Psoas muscle (tissue), 8 donors: Measurements from ENCODE around the gene AGPAT3. TPM values are rescaled to one million over a fixed set of nuclear protein-coding genes. Genes with fewer than 3 reads are reported as not detected.

Experiments
- ATAC-seq, 4 donors: fragments of 200-7000 bp; cut with Tn5 transposase; one replicate each; pipeline ENCODE4 v1.9.1; 2020; ENCODE audit warnings: moderate library complexity in 3 of 4, mild to moderate bottlenecking in 2 of 4
- DNase-seq, 2 donors: peaks; one replicate each; pipeline ENCODE4 v3.0.0-alpha.2; 2020
- H3K27ac ChIP-seq: fragments of 200-600 bp; one replicate; pipeline ENCODE4 v1.8.0; 2022
- H3K27me3 ChIP-seq, 3 donors: fragments of 200-600 bp in 1 of 3; one replicate each; pipeline versions ENCODE4 v1.6.1 to v1.8.0; 2013 to 2022; ENCODE audit warnings: low read length in 2 of 3, mild to moderate bottlenecking in 2 of 3, moderate library complexity in 1 of 3; ENCODE audit not compliant: insufficient read depth in 3 of 3
- H3K36me3 ChIP-seq, 2 donors: fragments of 200-600 bp in 1 of 2; one replicate each; pipeline versions ENCODE4 v1.6.1 to v1.8.0; 2013 to 2022; ENCODE audit warnings: low read depth in 1 of 2, mild to moderate bottlenecking in 1 of 2, moderate library complexity in 1 of 2; ENCODE audit not compliant: insufficient read depth in 1 of 2
- H3K4me1 ChIP-seq: fragments of 200-600 bp; one replicate; pipeline ENCODE4 v1.8.0; 2022
- H3K4me3 ChIP-seq: fragments of 200-600 bp; one replicate; pipeline ENCODE4 v1.8.0; 2022; ENCODE audit warnings: mild to moderate bottlenecking
- H3K9me3 ChIP-seq: fragments of 200-600 bp; one replicate; pipeline ENCODE4 v1.8.0; 2022
- WGBS, 3 donors: extraction: QIAGEN DNeasy Blood & Tissue Kit; methylation state at CpG; one replicate each; pipeline versions ENCODE4 v1.1.6 to v1.1.7; 2013; 5-methylcytosine and 5-hydroxymethylcytosine counted together
- intact Hi-C, 2 donors: fragments of 100-400 bp; cut with DNase I; formaldehyde crosslinking; loops; one replicate each; pipeline versions ENCODE4 v1.11.0 to v1.14.2; 2022
- polyA plus RNA-seq, 3 donors: library from polyadenylated mRNA; stranded (reverse); fragments of 200-250 nt; gene quantifications; one replicate each; pipeline ENCODE4 v1.2.3, GENCODE V29; 2013
- total RNA-seq, 4 donors: library from RNA; stranded (reverse); fragmentation: NEBNext Ultra II Directional in 2 of 4; extraction: Animal tissue kit (Norgen Biotek cat#: 25700) in 2 of 4; gene quantifications; one replicate each; pipeline versions ENCODE4 v1.2.1 to v1.2.4, GENCODE V29; 2021 to 2023
- TF ChIP-seq, protein P1 (sequence below): fragments of 200-600 bp; IDR thresholded peaks from one replicate; pipeline ENCODE4 v1.8.0; 2022; ENCODE audit warnings: antibody characterized with exemption
- donor health status: healthy with polysubstance abuse.
- donor health status: DM: no; HTN: no; CAD: no; lungs with moderate emphysema.
- donor health status: Bipolar disorder and iron deficiency.
- donor health status: healthy.
- donor health status: DM: yes; HTN: yes; CAD: no.
- donor health status: DM: no; HTN: no; CAD: no.
- donor health status: DM: no; HTN: no; CAD: no.
- donor health status: DM: yes; HTN: yes; CAD: no.

AGPAT3 gene
- total and polyA plus RNA-seq, 7 donors, result 28.4 to 117 (median 50.7) TPM

- peaks cover 41% of the 10 kb centered on the region for H3K4me1 ChIP-seq
- WGBS, 3 donors, result 67 to 78% (median 73%) methylated on average over 11 of the region's 11 CpGs
- DNase-seq (peak in 1 of 2 donors; percentile 11), ATAC-seq (peak in 2 of 4 donors; percentile 4 to 26)
- no peaks in the 10 kb centered on the region for H3K27me3 ChIP-seq
- TF ChIP-seq, protein P1, sequence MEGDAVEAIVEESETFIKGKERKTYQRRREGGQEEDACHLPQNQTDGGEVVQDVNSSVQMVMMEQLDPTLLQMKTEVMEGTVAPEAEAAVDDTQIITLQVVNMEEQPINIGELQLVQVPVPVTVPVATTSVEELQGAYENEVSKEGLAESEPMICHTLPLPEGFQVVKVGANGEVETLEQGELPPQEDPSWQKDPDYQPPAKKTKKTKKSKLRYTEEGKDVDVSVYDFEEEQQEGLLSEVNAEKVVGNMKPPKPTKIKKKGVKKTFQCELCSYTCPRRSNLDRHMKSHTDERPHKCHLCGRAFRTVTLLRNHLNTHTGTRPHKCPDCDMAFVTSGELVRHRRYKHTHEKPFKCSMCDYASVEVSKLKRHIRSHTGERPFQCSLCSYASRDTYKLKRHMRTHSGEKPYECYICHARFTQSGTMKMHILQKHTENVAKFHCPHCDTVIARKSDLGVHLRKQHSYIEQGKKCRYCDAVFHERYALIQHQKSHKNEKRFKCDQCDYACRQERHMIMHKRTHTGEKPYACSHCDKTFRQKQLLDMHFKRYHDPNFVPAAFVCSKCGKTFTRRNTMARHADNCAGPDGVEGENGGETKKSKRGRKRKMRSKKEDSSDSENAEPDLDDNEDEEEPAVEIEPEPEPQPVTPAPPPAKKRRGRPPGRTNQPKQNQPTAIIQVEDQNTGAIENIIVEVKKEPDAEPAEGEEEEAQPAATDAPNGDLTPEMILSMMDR, result no peak
- H3K36me3 ChIP-seq, result no peaks in the 10 kb centered on the region
- peak overlapping the region; percentile 51 for H3K27ac ChIP-seq
- no peak overlapping the region for H3K4me3 ChIP-seq
- peaks cover 6% of the 10 kb centered on the region for H3K9me3 ChIP-seq
- intact Hi-C loops, result no loop called here
These were observed 89.0 kb downstream of the AGPAT3 start for GRCh38 chr21:43954042-43954441.

DNA sequence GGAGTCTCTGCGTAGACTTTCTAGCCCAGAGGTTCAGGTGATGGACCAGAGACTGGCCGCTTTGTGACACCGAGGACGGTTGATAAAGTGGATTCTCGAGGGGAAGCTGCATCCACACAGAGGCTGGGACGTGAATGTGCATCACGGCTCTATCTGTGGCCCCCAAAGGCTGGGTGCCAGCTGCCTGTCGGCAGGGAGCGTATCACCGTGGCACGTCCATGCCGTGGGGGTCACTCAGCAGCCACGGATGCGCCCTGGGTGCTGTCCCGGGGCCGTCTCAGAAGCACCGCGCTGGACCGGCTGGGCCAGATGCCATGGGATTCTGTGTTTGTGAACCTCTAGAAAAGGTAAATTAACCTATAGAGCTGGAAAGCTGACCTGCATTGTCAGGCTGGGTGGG is 89.9 kb downstream of the AGPAT3 start:
- H3K4me3 ChIP-seq, result no peak overlapping the region
- TF ChIP-seq, protein P1, result no peak
- 88 to 93% (median 90%) methylated on average over 19 of the region's 19 CpGs for WGBS, 3 donors
- H3K9me3 ChIP-seq, result no peaks in the 10 kb centered on the region
- H3K36me3 ChIP-seq, result peaks cover 0 to 5% of the 10 kb centered on the region in 2 donors
- peaks cover 41% of the 10 kb centered on the region for H3K4me1 ChIP-seq
- ATAC-seq (no peak), DNase-seq (peak in 1 of 2 donors; percentile 8)
- H3K27me3 ChIP-seq, result no peaks in the 10 kb centered on the region
- no peak overlapping the region for H3K27ac ChIP-seq
- intact Hi-C loops, result no loop called here

DNA sequence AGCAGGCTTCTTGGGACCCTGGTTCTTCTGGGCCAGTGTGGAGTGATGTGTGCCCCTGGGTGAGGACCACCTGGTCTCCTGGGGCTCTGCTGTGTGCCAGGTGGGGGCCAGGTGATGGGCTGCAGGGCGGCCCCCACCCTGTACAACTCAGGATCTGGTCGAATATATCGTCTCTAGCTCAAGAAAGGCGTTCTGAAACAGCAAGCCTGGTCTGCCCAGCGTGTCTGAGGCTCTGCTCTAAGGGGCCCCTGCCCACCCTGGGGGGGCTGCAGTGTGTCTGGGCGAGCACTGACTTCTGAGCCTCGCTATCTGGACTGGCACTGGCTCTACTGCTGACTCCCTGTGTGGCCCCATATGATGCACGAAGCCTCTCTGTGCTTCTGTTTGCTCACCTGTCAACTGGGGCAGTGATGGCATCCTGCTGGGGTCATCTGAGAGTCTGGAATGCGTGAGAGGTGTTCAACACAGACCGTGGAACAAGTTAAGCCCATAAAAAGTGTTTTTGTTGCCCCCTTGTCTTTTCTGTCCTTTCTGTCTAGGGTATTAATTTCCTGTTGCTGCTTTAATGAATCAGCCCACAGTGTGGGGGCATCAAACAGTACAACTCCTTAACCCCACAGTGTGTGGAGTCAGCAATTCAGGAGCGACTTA is 91.1 kb downstream of the AGPAT3 start:
- H3K4me3 ChIP-seq, result no peak overlapping the region
- peaks cover 41% of the 10 kb centered on the region for H3K4me1 ChIP-seq
- ATAC-seq (no peak), DNase-seq (peak in 1 of 2 donors; percentile 8)
- WGBS, 3 donors, result 78 to 84% (median 83%) methylated on average over 11 of the region's 11 CpGs
- TF ChIP-seq, protein P1, result no peak
- peaks cover 0 to 17% of the 10 kb centered on the region in 2 donors for H3K36me3 ChIP-seq
- no peak overlapping the region for H3K27ac ChIP-seq
- H3K27me3 ChIP-seq, result no peaks in the 10 kb centered on the region
- no peaks in the 10 kb centered on the region for H3K9me3 ChIP-seq
- intact Hi-C loops, result no loop called here

- ATAC-seq (peak; percentile 47 to 57 (median 52)), DNase-seq (peak; percentile 49 to 84)
- H3K27me3 ChIP-seq, result no peaks in the 10 kb centered on the region
- no peak overlapping the region for H3K27ac ChIP-seq
- no peaks in the 10 kb centered on the region for H3K9me3 ChIP-seq
- 36 to 52% (median 40%) methylated on average over 6 of the region's 6 CpGs for WGBS, 3 donors
- intact Hi-C loops, result no loop called here
- H3K36me3 ChIP-seq, result peaks cover 0 to 23% of the 10 kb centered on the region in 2 donors
- H3K4me3 ChIP-seq, result no peak overlapping the region
- peaks cover 41% of the 10 kb centered on the region for H3K4me1 ChIP-seq
- TF ChIP-seq, protein P1, result no peak
These were observed 91.6 kb downstream of the AGPAT3 start for GRCh38 chr21:43956670-43957035.

GRCh38 chr21:43957128-43957571 is 92.1 kb downstream of the AGPAT3 start:
- no peak for ATAC-seq

More at GRCh38 chr21:43957128-43957571, 92.1 kb downstream of the AGPAT3 start:
- DNase-seq, result peak; percentile 11 to 50
- Histone ChIP-seq H3K27ac (no peak overlapping the region), H3K27me3 (no peaks in the 10 kb centered on the region), H3K4me3 (no peak overlapping the region), H3K4me1 (peaks cover 41% of the 10 kb centered on the region), H3K36me3 (peaks cover 0 to 25% of the 10 kb centered on the region in 2 donors), H3K9me3 (no peaks in the 10 kb centered on the region)
- intact Hi-C loops, result no loop called here
- TF ChIP-seq, protein P1, result no peak
- 47 to 55% (median 50%) methylated on average over 11 to 17 of the region's 17 CpGs for WGBS, 3 donors
